Pancreas (tissue), 10 donors: ENCODE results near the gene SPP2. TPM values are rescaled to one million over a fixed set of nuclear protein-coding genes. Genes with fewer than 3 reads are reported as not detected.

Source experiments
- ATAC-seq, 4 donors: fragments of 200-7000 bp; cut with Tn5 transposase; one replicate each; pipeline versions ENCODE4 v1.8.0 to v1.9.1; 2020; ENCODE audit warnings: mild to moderate bottlenecking in 4 of 4, moderate library complexity in 4 of 4
- DNase-seq, 6 donors: peaks; one replicate each; pipeline ENCODE4 v3.0.0-alpha.2; 2020
- FAIRE-seq: peaks from 2 replicates; lab custom pipeline; 2012; peaks lifted over from hg19 to GRCh38; lab: Jason Lieb, UNC
- H3K27ac ChIP-seq, 4 donors: fragments of 200-600 bp; sonication (generic); 1 replicate in 3 of 4; 2 replicates in 1 of 4; pipeline versions ENCODE4 v1.5.0 to v1.8.0; 2020
- H3K27me3 ChIP-seq, 4 donors: fragments of 200-600 bp; one replicate each; pipeline ENCODE4 v1.8.0; 2021
- H3K36me3 ChIP-seq, 3 donors: fragments of 200-600 bp; sonication (generic) in 1 of 3; one replicate each; pipeline versions ENCODE4 v1.5.0 to v1.8.0; 2020 to 2021
- H3K4me1 ChIP-seq, 3 donors: fragments of 200-600 bp; one replicate each; pipeline ENCODE4 v1.8.0; 2021
- H3K4me3 ChIP-seq, 4 donors: fragments of 200-600 bp; sonication (generic) in 2 of 4; one replicate each; pipeline versions ENCODE4 v1.5.0 to v1.8.0; 2020 to 2021
- H3K9me3 ChIP-seq, 4 donors: fragments of 200-600 bp; one replicate each; pipeline ENCODE4 v1.8.0; 2021
- WGBS, 2 donors: extraction: QIAGEN DNeasy Blood & Tissue Kit; methylation state at CpG; one replicate each; pipeline ENCODE4 v1.1.7; 2013; 5-methylcytosine and 5-hydroxymethylcytosine counted together
- intact Hi-C, 3 donors: fragments of 100-400 bp; cut with DNase I; formaldehyde crosslinking; loops; one replicate each; pipeline versions ENCODE4 v1.11.1 to v1.14.2; 2022
- polyA plus RNA-seq, 2 donors: library from polyadenylated mRNA; stranded (reverse); fragments of 200-250 nt; gene quantifications; one replicate each; pipeline ENCODE4 v1.2.3, GENCODE V29; 2013
- total RNA-seq, 6 donors: library from RNA; stranded (reverse); fragmentation: NEBNext Ultra II Directional in 4 of 6; extraction: Animal tissue kit (Norgen Biotek cat#: 25700) in 4 of 6; gene quantifications; one replicate each; pipeline versions ENCODE4 v1.2.1 to v1.2.4, GENCODE V29; 2021 to 2023
- TF ChIP-seq, protein P1 (sequence below), 4 donors: fragments of 200-600 bp; sonication (generic) in 3 of 4; IDR thresholded peaks; one replicate each; pipeline versions ENCODE4 v1.5.0 to v1.8.0; 2021; ENCODE audit warnings: antibody characterized with exemption in 4 of 4
- donor health status: healthy with polysubstance abuse.
- donor health status: DM: no; HTN: no; CAD: no; lungs with moderate emphysema.
- donor health status: DM: no; HTN: no; CAD: no.
- donor health status: control.
- donor health status: control.
- donor health status: Bipolar disorder and iron deficiency.
- donor health status: DM: yes; HTN: yes; CAD: no.
- donor health status: DM: no; HTN: no; CAD: no.
- donor health status: DM: no; HTN: no; CAD: no.
- donor health status: DM: yes; HTN: yes; CAD: no.

Gene SPP2
- total and polyA plus RNA-seq, 8 donors: not detected

DNA sequence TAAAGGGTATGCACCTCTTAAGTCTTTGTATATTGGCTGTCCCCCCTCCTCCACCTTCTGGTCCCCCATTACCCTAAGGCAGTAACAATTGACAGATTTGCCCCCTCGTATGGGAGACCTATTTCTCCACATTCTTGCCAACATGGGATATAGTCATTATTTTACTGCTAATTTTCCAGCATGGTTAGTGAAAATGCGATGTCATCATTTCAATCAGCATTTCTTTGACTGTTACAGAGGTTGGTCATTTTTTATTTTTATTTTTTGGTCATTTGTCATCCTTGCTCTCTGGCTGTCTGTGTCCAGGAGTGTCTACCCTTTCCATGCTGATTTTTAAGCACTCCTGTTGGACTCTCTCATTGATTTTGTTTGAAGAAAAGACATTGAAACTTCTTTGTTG is 45.4 kb upstream of the SPP2 start:
- no peak for FAIRE-seq

DNA sequence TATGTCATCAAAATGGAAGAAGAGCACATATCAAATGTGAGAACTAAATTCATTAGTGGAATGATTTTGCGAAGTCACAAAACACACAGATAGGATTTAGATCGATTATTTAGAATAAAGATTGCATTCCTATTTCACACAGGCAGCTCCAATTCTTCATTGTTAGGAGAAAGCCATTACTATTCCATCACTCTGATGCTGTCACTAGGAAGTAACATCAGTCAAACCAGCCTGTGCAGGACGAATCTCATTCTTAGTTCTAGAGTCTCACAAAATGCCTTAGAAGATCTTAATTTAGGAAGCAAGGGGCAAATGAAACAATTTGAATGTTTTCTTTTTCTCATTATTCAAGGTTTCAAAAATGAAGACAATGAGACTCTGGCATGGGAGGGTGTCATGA is 44.0 kb upstream of the SPP2 start:
- H3K27me3 ChIP-seq: no peaks in the 10 kb centered on the region
- ATAC-seq (no peak), DNase-seq (no peak), FAIRE-seq (no peak)
- WGBS, 2 donors: 60 to 64% methylated on average over 3 of the region's 3 CpGs
- H3K27ac ChIP-seq: no peak overlapping the region
- intact Hi-C loops: no loop called here
- no peak overlapping the region for H3K4me3 ChIP-seq
- no peaks in the 10 kb centered on the region for H3K4me1 ChIP-seq
- H3K9me3 ChIP-seq: no peaks in the 10 kb centered on the region
- TF ChIP-seq, protein P1, sequence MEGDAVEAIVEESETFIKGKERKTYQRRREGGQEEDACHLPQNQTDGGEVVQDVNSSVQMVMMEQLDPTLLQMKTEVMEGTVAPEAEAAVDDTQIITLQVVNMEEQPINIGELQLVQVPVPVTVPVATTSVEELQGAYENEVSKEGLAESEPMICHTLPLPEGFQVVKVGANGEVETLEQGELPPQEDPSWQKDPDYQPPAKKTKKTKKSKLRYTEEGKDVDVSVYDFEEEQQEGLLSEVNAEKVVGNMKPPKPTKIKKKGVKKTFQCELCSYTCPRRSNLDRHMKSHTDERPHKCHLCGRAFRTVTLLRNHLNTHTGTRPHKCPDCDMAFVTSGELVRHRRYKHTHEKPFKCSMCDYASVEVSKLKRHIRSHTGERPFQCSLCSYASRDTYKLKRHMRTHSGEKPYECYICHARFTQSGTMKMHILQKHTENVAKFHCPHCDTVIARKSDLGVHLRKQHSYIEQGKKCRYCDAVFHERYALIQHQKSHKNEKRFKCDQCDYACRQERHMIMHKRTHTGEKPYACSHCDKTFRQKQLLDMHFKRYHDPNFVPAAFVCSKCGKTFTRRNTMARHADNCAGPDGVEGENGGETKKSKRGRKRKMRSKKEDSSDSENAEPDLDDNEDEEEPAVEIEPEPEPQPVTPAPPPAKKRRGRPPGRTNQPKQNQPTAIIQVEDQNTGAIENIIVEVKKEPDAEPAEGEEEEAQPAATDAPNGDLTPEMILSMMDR (IDR thresholded peaks at IDR 0.05): no peak
- H3K36me3 ChIP-seq: peaks cover 0 to 2% (median 0%) of the 10 kb centered on the region in 3 donors

More for the DNA sequence above, 45.4 kb upstream of the SPP2 start:
- no peak for ATAC-seq
- TF ChIP-seq, protein P1 (IDR thresholded peaks at IDR 0.05): no peak
- intact Hi-C loops: no loop called here
- H3K9me3 ChIP-seq: no peaks in the 10 kb centered on the region
- no peaks in the 10 kb centered on the region for H3K4me1 ChIP-seq
- H3K27ac ChIP-seq: no peak overlapping the region
- DNase-seq: no peak
- 71 to 77% methylated on average over 2 of the region's 2 CpGs for WGBS, 2 donors
- H3K36me3 ChIP-seq: peaks cover 0 to 2% (median 0%) of the 10 kb centered on the region in 3 donors
- no peaks in the 10 kb centered on the region for H3K27me3 ChIP-seq
- no peak overlapping the region for H3K4me3 ChIP-seq

GRCh38 chr2:234014427-234014826 is 36.1 kb upstream of the SPP2 start:
- ATAC-seq (no peak), FAIRE-seq (no peak), DNase-seq (no peak)
- intact Hi-C loops: no loop called here
- H3K27me3 ChIP-seq: peaks cover 0 to 3% (median 0%) of the 10 kb centered on the region in 4 donors
- no peaks in the 10 kb centered on the region for H3K4me1 ChIP-seq
- 96% methylated on average over 1 of the region's 1 CpG for WGBS, 2 donors
- H3K9me3 ChIP-seq: no peaks in the 10 kb centered on the region
- no peak overlapping the region for H3K4me3 ChIP-seq
- TF ChIP-seq, protein P1 (IDR thresholded peaks at IDR 0.05): no peak
- H3K36me3 ChIP-seq: no peaks in the 10 kb centered on the region
- H3K27ac ChIP-seq: no peak overlapping the region

GRCh38 chr2:234015861-234016260 is 34.6 kb upstream of the SPP2 start:
- peaks cover 0 to 3% (median 0%) of the 10 kb centered on the region in 4 donors for H3K27me3 ChIP-seq
- ATAC-seq (no peak), DNase-seq (no peak), FAIRE-seq (no peak)
- WGBS, 2 donors: 45 to 67% methylated on average over 3 of the region's 3 CpGs
- H3K4me3 ChIP-seq: no peak overlapping the region
- no peaks in the 10 kb centered on the region for H3K9me3 ChIP-seq
- no peaks in the 10 kb centered on the region for H3K4me1 ChIP-seq
- H3K27ac ChIP-seq: no peak overlapping the region
- H3K36me3 ChIP-seq: no peaks in the 10 kb centered on the region
- intact Hi-C loops: no loop called here
- TF ChIP-seq, protein P1 (IDR thresholded peaks at IDR 0.05): no peak

- no peak for DNase-seq
- H3K27ac ChIP-seq: no peak overlapping the region
- no peak for ATAC-seq
- no peaks in the 10 kb centered on the region for H3K9me3 ChIP-seq
- no peak overlapping the region for H3K4me3 ChIP-seq
- TF ChIP-seq, protein P1 (IDR thresholded peaks at IDR 0.05): no peak
- no peaks in the 10 kb centered on the region for H3K4me1 ChIP-seq
- peaks cover 0 to 3% (median 0%) of the 10 kb centered on the region in 4 donors for H3K27me3 ChIP-seq
- 75 to 85% methylated on average over 4 of the region's 4 CpGs for WGBS, 2 donors
- no peak for FAIRE-seq
- intact Hi-C loops: no loop called here
- H3K36me3 ChIP-seq: no peaks in the 10 kb centered on the region
Measured at GRCh38 chr2:234019896-234020295, 30.6 kb upstream of the SPP2 start.
